H1 (cell line): ENCODE results near the gene SRRM4. TPM values are rescaled to one million over a fixed set of nuclear protein-coding genes. Genes with fewer than 3 reads are reported as not detected.

Experiments
- CTCF ChIA-PET: fragments of 300-600 bp; sonication (Branson Sonifier 250); formaldehyde crosslinking; loops from one replicate; lab custom pipeline; 2021; ENCODE audit not compliant: partially characterized antibody; lab: Charles Lee
- POLR2A ChIA-PET: fragments of 300-600 bp; sonication (Branson Sonifier 250); formaldehyde crosslinking; loops from one replicate; lab custom pipeline; 2021; ENCODE audit warnings: inconsistent platforms; ENCODE audit not compliant: partially characterized antibody; lab: Charles Lee
- DNase-seq, 2 experiments: peaks; one replicate each; pipeline versions ENCODE4 v3.0.0 to v3.0.0-alpha.2; 2010 to 2022; ENCODE audit warnings: low spot score in 2 of 2, low read depth in 1 of 2, mixed read lengths in 1 of 2
- FAIRE-seq: peaks from 2 replicates; lab custom pipeline; 2011; peaks lifted over from hg19 to GRCh38; lab: Jason Lieb, UNC
- H2AFZ ChIP-seq: 2 replicates; pipeline ENCODE4 v1.8.1; 2012; ENCODE audit warnings: low read length, inconsistent platforms
- H2AK5ac ChIP-seq: 2 replicates; pipeline ENCODE4 v1.6.1; 2013; ENCODE audit warnings: low read depth, low read length
- H2BK120ac ChIP-seq: replicated peaks from 2 replicates; pipeline ENCODE3; 2013; ENCODE audit warnings: low read depth, low read length, inconsistent platforms
- H2BK12ac ChIP-seq: 2 replicates; pipeline ENCODE4 v1.6.1; 2013; ENCODE audit warnings: low read depth, low read length
- H2BK15ac ChIP-seq: 2 replicates; pipeline ENCODE4 v1.6.1; 2013; ENCODE audit warnings: low read length
- H2BK20ac ChIP-seq: 2 replicates; pipeline ENCODE4 v1.6.1; 2013; ENCODE audit warnings: low read length
- H2BK5ac ChIP-seq: 2 replicates; pipeline ENCODE4 v1.6.1; 2013; ENCODE audit warnings: low read depth, low read length
- H3K14ac ChIP-seq: 2 replicates; pipeline ENCODE4 v1.6.1; 2013; ENCODE audit warnings: inconsistent platforms; ENCODE audit not compliant: insufficient read length
- H3K18ac ChIP-seq: 2 replicates; pipeline ENCODE4 v1.6.1; 2013; ENCODE audit warnings: low read length; ENCODE audit errors: extremely low read depth
- H3K23ac ChIP-seq: 2 replicates; pipeline ENCODE4 v1.6.1; 2013; ENCODE audit warnings: inconsistent platforms; ENCODE audit not compliant: insufficient read length
- H3K23me2 ChIP-seq: 2 replicates; pipeline ENCODE4 v1.6.1; 2013; ENCODE audit warnings: low read depth, low read length
- H3K27ac ChIP-seq: 2 replicates; pipeline ENCODE4 v1.6.1; 2011; ENCODE audit warnings: low read depth, low read length, inconsistent platforms
- H3K27me3 ChIP-seq, 4 experiments: replicated peaks in 1 of 4; 1 replicate in 1 of 4; 2 replicates in 3 of 4; pipeline versions ENCODE4 v1.6.1 to v1.8.1; 2011 to 2013; ENCODE audit warnings: low read length in 3 of 4, mild to moderate bottlenecking in 3 of 4, inconsistent platforms in 2 of 4, mixed read lengths in 2 of 4, moderate library complexity in 1 of 4; ENCODE audit not compliant: control insufficient read depth in 3 of 4, insufficient read depth in 3 of 4; ENCODE audit errors: extremely low read depth in 1 of 4
- H3K36me3 ChIP-seq, 4 experiments: 2 replicates each; pipeline versions ENCODE4 v1.6.1 to v1.8.1; 2011 to 2013; ENCODE audit warnings: mild to moderate bottlenecking in 4 of 4, low read length in 3 of 4, moderate library complexity in 2 of 4, control low read depth in 1 of 4, inconsistent platforms in 1 of 4; ENCODE audit not compliant: insufficient read depth in 4 of 4, control insufficient read depth in 2 of 4
- H3K4ac ChIP-seq: replicated peaks from 2 replicates; pipeline ENCODE3; 2013; ENCODE audit warnings: low read length, low read depth, mixed read lengths, inconsistent platforms; ENCODE audit not compliant: insufficient read length
- H3K4me1 ChIP-seq, 4 experiments: replicated peaks in 1 of 4; 1 replicate in 1 of 4; 2 replicates in 3 of 4; pipeline versions ENCODE4 v1.6.1 to v1.8.1; 2011 to 2013; ENCODE audit warnings: low read length in 3 of 4, inconsistent platforms in 2 of 4, mixed read lengths in 1 of 4; ENCODE audit not compliant: insufficient read depth in 4 of 4, control insufficient read depth in 3 of 4
- H3K4me2 ChIP-seq, 2 experiments: 2 replicates each; pipeline versions ENCODE4 v1.6.1 to v1.8.1; 2011 to 2013; ENCODE audit warnings: low read depth in 2 of 2, low read length in 2 of 2, control low read depth in 1 of 2, inconsistent platforms in 1 of 2, mild to moderate bottlenecking in 1 of 2; ENCODE audit not compliant: insufficient read depth in 1 of 2
- H3K4me3 ChIP-seq, 4 experiments: fragments of 200-600, 300-600 bp in 1 of 4; sonication (generic), shearing (Covaris generic), sonication (Bioruptor Twin) in 1 of 4; 2 replicates each; pipeline versions ENCODE4 v1.5.1 to v1.8.1; 2011 to 2016; ENCODE audit warnings: low read length in 4 of 4, low read depth in 3 of 4, control low read depth in 2 of 4, inconsistent platforms in 2 of 4, mild to moderate bottlenecking in 2 of 4, mixed read lengths in 1 of 4, moderate library complexity in 1 of 4; ENCODE audit not compliant: insufficient read depth in 2 of 4; ENCODE audit errors: extremely low read depth in 1 of 4
- H3K56ac ChIP-seq: replicated peaks from 2 replicates; pipeline ENCODE3; 2013; ENCODE audit warnings: low read depth, mild to moderate bottlenecking, mixed read lengths, low read length, inconsistent platforms; ENCODE audit not compliant: insufficient read length
- H3K79me1 ChIP-seq: 2 replicates; pipeline ENCODE4 v1.6.1; 2013; ENCODE audit warnings: low read depth, low read length, control low read depth
- H3K79me2 ChIP-seq, 2 experiments: 2 replicates each; pipeline versions ENCODE4 v1.6.1 to v1.8.1; 2012 to 2013; ENCODE audit warnings: low read length in 2 of 2, mild to moderate bottlenecking in 2 of 2, inconsistent platforms in 1 of 2; ENCODE audit not compliant: insufficient read depth in 2 of 2, control insufficient read depth in 1 of 2
- H3K9ac ChIP-seq, 4 experiments: replicated peaks in 1 of 4; 1 replicate in 1 of 4; 2 replicates in 3 of 4; pipeline versions ENCODE4 v1.6.1 to v1.8.1; 2011 to 2013; ENCODE audit warnings: low read depth in 3 of 4, low read length in 3 of 4, control low read depth in 2 of 4, mild to moderate bottlenecking in 2 of 4, moderate library complexity in 2 of 4, inconsistent platforms in 1 of 4; ENCODE audit errors: extremely low read depth in 1 of 4
- H3K9me3 ChIP-seq, 2 experiments: 2 replicates each; pipeline versions ENCODE4 v1.6.1 to v1.8.1; 2012 to 2013; ENCODE audit warnings: mild to moderate bottlenecking in 2 of 2, moderate library complexity in 2 of 2, control low read depth in 1 of 2, inconsistent platforms in 1 of 2, low read depth in 1 of 2, low read length in 1 of 2, mixed read lengths in 1 of 2; ENCODE audit not compliant: insufficient read depth in 2 of 2
- H4K20me1 ChIP-seq, 2 experiments: replicated peaks in 1 of 2; 2 replicates each; pipeline versions ENCODE3 to v1.8.1; 2011 to 2013; ENCODE audit warnings: inconsistent platforms in 2 of 2, low read length in 2 of 2, mild to moderate bottlenecking in 1 of 2; ENCODE audit not compliant: insufficient read depth in 2 of 2, control insufficient read depth in 1 of 2
- H4K5ac ChIP-seq: 2 replicates; pipeline ENCODE4 v1.6.1; 2013; ENCODE audit warnings: low read length, low read depth, mixed read lengths, inconsistent platforms; ENCODE audit not compliant: insufficient read length
- H4K8ac ChIP-seq: 2 replicates; pipeline ENCODE4 v1.8.0; 2013; ENCODE audit warnings: mild to moderate bottlenecking, moderate library complexity, low read length, inconsistent platforms; ENCODE audit not compliant: insufficient read depth; ENCODE audit errors: extremely low read depth
- H4K91ac ChIP-seq: replicated peaks from 2 replicates; pipeline ENCODE3; 2013; ENCODE audit warnings: low read length, mixed read lengths, inconsistent platforms; ENCODE audit not compliant: insufficient read length
- ATF2 ChIP-seq: IDR thresholded peaks from 2 replicates; pipeline ENCODE4 v1.6.1; 2012; ENCODE audit warnings: low read length, inconsistent platforms
- BRCA1 ChIP-seq: IDR thresholded peaks from 2 replicates; pipeline ENCODE4 v1.6.1; 2012; ENCODE audit warnings: low read depth, low read length, improper control_type of control experiment
- CBX8 ChIP-seq: fragments of 300-800, 300-1000 bp; sonication (generic); IDR thresholded peaks from 2 replicates; pipeline ENCODE4 v1.7.1; 2016; ENCODE audit warnings: low read depth, low read length, borderline replicate concordance
- CHD2 ChIP-seq: IDR thresholded peaks from 2 replicates; pipeline ENCODE4 v1.6.1; 2012; ENCODE audit warnings: low read length, improper control_type of control experiment
- EZH2 ChIP-seq: fragments of 200-600 bp; sonication (generic); IDR thresholded peaks from 2 replicates; pipeline ENCODE4 v1.7.1; 2012; ENCODE audit warnings: low read depth, mild to moderate bottlenecking, moderate library complexity, low read length, inconsistent platforms; ENCODE audit not compliant: severe bottlenecking
- HDAC6 ChIP-seq: IDR thresholded peaks from one replicate; pipeline ENCODE4 v1.7.1; 2012; ENCODE audit warnings: low read depth, mild to moderate bottlenecking, inconsistent platforms, low read length, moderate library complexity
- RFX5 ChIP-seq: IDR thresholded peaks from 2 replicates; pipeline ENCODE4 v1.6.1; 2011; ENCODE audit warnings: low read depth, low read length, improper control_type of control experiment, borderline replicate concordance
- RXRA ChIP-seq: IDR thresholded peaks from 2 replicates; pipeline ENCODE4 v1.6.1; 2011; ENCODE audit warnings: low read depth, mild to moderate bottlenecking, low read length, moderate library complexity; ENCODE audit not compliant: insufficient read depth
- SP2 ChIP-seq: IDR thresholded peaks from 2 replicates; pipeline ENCODE4 v1.6.1; 2012; ENCODE audit warnings: mild to moderate bottlenecking, low read length, inconsistent platforms
- YY1 ChIP-seq: IDR thresholded peaks from 2 replicates; pipeline ENCODE4 v1.6.1; 2011; ENCODE audit warnings: low read depth, mild to moderate bottlenecking, low read length
- WGBS, 2 experiments: shearing (Covaris generic) in 1 of 2; methylation state at CpG; one replicate each; pipeline versions ENCODE4 v1.1.6 to v1.1.7; 2013 to 2015; ENCODE audit warnings: low lambda C conversion rate in 2 of 2, mixed read lengths in 2 of 2, inconsistent platforms in 1 of 2, low coverage in 1 of 2, missing lambda C conversion rate in 1 of 2; ENCODE audit not compliant: insufficient replicate concordance in 2 of 2, insufficient coverage in 1 of 2, insufficient read length in 1 of 2; ENCODE audit errors: extremely low coverage in 1 of 2, missing lambda C conversion rate in 1 of 2; 5-methylcytosine and 5-hydroxymethylcytosine counted together
- polyA plus RNA-seq, 7 experiments: library from polyadenylated mRNA; depleted of rRNA in 3 of 7; stranded (reverse) in 5 of 7; unstranded in 2 of 7; fragments of >200 nt in 5 of 7; fragments of 200-250 nt in 2 of 7; gene quantifications; 1 replicate in 5 of 7; 2 replicates in 1 of 7; 4 replicates in 1 of 7; pipeline versions ENCODE4 v1.2.1 to v1.2.3, GENCODE V29; 2011 to 2013; ENCODE audit warnings: missing spikeins in 2 of 7, mixed read lengths in 2 of 7
- total RNA-seq: library from RNA; stranded (reverse); fragmentation: NEBNext Ultra II Directional; extraction: Animal tissue kit (Norgen Biotek cat#: 25700); gene quantifications from 2 replicates; pipeline ENCODE4 v1.2.1, GENCODE V29; 2021

The SRRM4 gene
- total and polyA plus RNA-seq, 2 of the 8 experiments (the other 6 are each of a cell fraction or from before 2014, with no cell fraction given) = 0.53 to 1.1 TPM

- Histone ChIP-seq H3K79me2 (peaks cover 0 to 10% of the 10 kb centered on the region in 2 experiments; a peak in 1 of 4 replicates), H3K4ac (no peak overlapping the region), H2BK15ac (no peak overlapping the region), H3K4me2 (no peak overlapping the region), H3K9me3 (peaks cover 2 to 4% of the 10 kb centered on the region in 2 experiments; a peak in 3 of 4 replicates), H4K20me1 (no peaks in the 10 kb centered on the region), H3K79me1 (no peaks in the 10 kb centered on the region), H3K18ac (no peak overlapping the region), H3K56ac (no peak overlapping the region), H4K8ac (no peak overlapping the region), H3K4me1 (peaks cover 0 to 6% (median 3%) of the 10 kb centered on the region in 4 experiments; a peak in 4 of 7 replicates), H3K23ac (no peak overlapping the region), H2AFZ (no peak overlapping the region), H3K14ac (no peak overlapping the region), H3K36me3 (peaks cover 0 to 11% (median 2%) of the 10 kb centered on the region in 4 experiments; a peak in 2 of 8 replicates), H2AK5ac (no peak overlapping the region), H2BK20ac (no peak overlapping the region), H3K27me3 (no peaks in the 10 kb centered on the region), H3K27ac (no peak overlapping the region), H3K23me2 (peaks cover 7% of the 10 kb centered on the region; the same call in 1 of the 2 replicates), H3K9ac (no peak overlapping the region), H4K91ac (no peak overlapping the region), H2BK120ac (no peak overlapping the region), H2BK12ac (no peak overlapping the region), H3K4me3 (no peak overlapping the region), H2BK5ac (peak overlapping the region; percentile 9; the same call in 1 of the 2 replicates), H4K5ac (no peak overlapping the region)
- CTCF ChIA-PET = interaction anchor here (0.7 to 2.6 kb wide), 29 partner anchors 9 to 302 kb away, joined by 3 to 14 read pairs (median 4); partner anchors contain the start of gene HSPB8
- POLR2A ChIA-PET = interaction anchor here (0.5 to 1.4 kb wide), 5 partner anchors 17 to 950 kb away, joined by 3 read pairs; partner anchors contain the start of gene HSPB8
- peak in 1 of 2 experiments; percentile 87 for DNase-seq
- no peak for FAIRE-seq
- WGBS, 2 experiments = 83% methylated on average over 21 of the region's 35 CpGs; no CpG with 5 or more reads in 1 of the 2 experiments
- TF ChIP-seq YY1 (0 out of 2 replicates have a peak, but pooled peaks have one; percentile 14), EZH2 (no peak), CHD2 (0 out of 2 replicates have a peak, but pooled peaks have one; percentile 11), ATF2 (no peak), RXRA (no peak), CBX8 (no peak), RFX5 (no peak), BRCA1 (no peak), SP2 (no peak), HDAC6 (no peak)
Observed at GRCh38 chr12:119156401-119157044, 175.2 kb downstream of the SRRM4 start.
